Measurements from ENCODE around the gene HMGB2.

The HMGB2 gene

GRCh38 chr4:173281406-173282255, 52.5 kb downstream of the HMGB2 start:
- Histone ChIP-seq H3K27me3 (ENCODE audit: insufficient read depth, low read length) (no peaks in the 10 kb centered on the region), H3F3A (ENCODE audit: insufficient read depth, low read length) (no peaks in the 10 kb centered on the region), H3K9me3 (ENCODE audit: low read length) (peaks cover 4% of the 10 kb centered on the region; the same call in 1 of the 2 replicates), H3K9me2 (ENCODE audit: low read depth, low read length) (no peaks in the 10 kb centered on the region), H3K9ac (ENCODE audit: low read length) (peak overlapping the region; percentile 60; the same call in 1 of the 2 replicates), H3K79me2 (ENCODE audit: insufficient read depth, low read length) (no peaks in the 10 kb centered on the region), H3K36me3 (ENCODE audit: insufficient read depth, low read length) (peaks cover 12% of the 10 kb centered on the region), H2AFZ (ENCODE audit: low read length) (no peak overlapping the region), H3K4me1 (ENCODE audit: insufficient read depth, low read length, severe bottlenecking) (peaks cover 35% of the 10 kb centered on the region), H3K4me2 (ENCODE audit: low read length) (peak overlapping the region; percentile 78), H3K4me3 (ENCODE audit: low read depth, low read length, poor library complexity, severe bottlenecking) (peak overlapping the region; percentile 54), H3K27ac (ENCODE audit: low read depth, low read length, poor library complexity, severe bottlenecking) (peak overlapping the region; percentile 83), H4K20me1 (ENCODE audit: insufficient read depth, low read length) (no peaks in the 10 kb centered on the region)
- TF ChIP-seq CTCF (IDR thresholded peaks at IDR 0.05; ENCODE audit: low read length) (no peak), EZH2 (IDR thresholded peaks at IDR 0.05; ENCODE audit: borderline replicate concordance, low read length) (no peak)

Measured in OCI-LY1 (cell line).